AG04450 (cell line): Measurements from ENCODE around the gene RABGAP1L. TPM values are rescaled to one million over a fixed set of nuclear protein-coding genes. Genes with fewer than 3 reads are reported as not detected.

Experiments
- CTCF ChIA-PET: fragments of 300-600, 350-600 bp; formaldehyde crosslinking; extraction: SDS; loops from one replicate; lab custom pipeline; 2022; ENCODE audit warnings: antibody characterized with exemption, inconsistent platforms; lab: Charles Lee
- POLR2A ChIA-PET: fragments of 350-600 bp; formaldehyde crosslinking; extraction: SDS; loops from one replicate; lab custom pipeline; 2021; ENCODE audit warnings: antibody characterized with exemption, inconsistent platforms; lab: Yijun Ruan, JAX
- DNase-seq: peaks from one replicate; pipeline ENCODE4 v3.0.0-alpha.2; 2011; ENCODE audit warnings: low read depth, low spot score
- H3K27ac ChIP-seq: one replicate; pipeline ENCODE4 v1.5.1; 2012; ENCODE audit warnings: low read depth, low read length, control low read depth
- H3K27me3 ChIP-seq: one replicate; pipeline ENCODE4 v1.6.0; 2012; ENCODE audit warnings: low read length; ENCODE audit not compliant: control insufficient read depth, insufficient read depth
- H3K4me3 ChIP-seq: 2 replicates; pipeline ENCODE4 v1.5.1; 2011; ENCODE audit warnings: mild to moderate bottlenecking, low read depth, low read length, control low read depth
- H3K9me3 ChIP-seq: 2 replicates; pipeline ENCODE4 v1.5.1; 2012; ENCODE audit warnings: low read length; ENCODE audit not compliant: control insufficient read depth, insufficient read depth
- polyA plus RNA-seq: library from polyadenylated mRNA; depleted of rRNA; stranded (reverse); fragments of >200 nt; gene quantifications from 2 replicates; pipeline ENCODE4 v1.2.3, GENCODE V29; 2011
- TF ChIP-seq, protein P1 (sequence below): IDR thresholded peaks from 2 replicates; pipeline ENCODE4 v1.5.1; 2011; ENCODE audit warnings: low read depth, low read length, control low read depth, inconsistent platforms

Gene RABGAP1L
- polyA plus RNA-seq, 1 experiment = 21.2 TPM

DNA sequence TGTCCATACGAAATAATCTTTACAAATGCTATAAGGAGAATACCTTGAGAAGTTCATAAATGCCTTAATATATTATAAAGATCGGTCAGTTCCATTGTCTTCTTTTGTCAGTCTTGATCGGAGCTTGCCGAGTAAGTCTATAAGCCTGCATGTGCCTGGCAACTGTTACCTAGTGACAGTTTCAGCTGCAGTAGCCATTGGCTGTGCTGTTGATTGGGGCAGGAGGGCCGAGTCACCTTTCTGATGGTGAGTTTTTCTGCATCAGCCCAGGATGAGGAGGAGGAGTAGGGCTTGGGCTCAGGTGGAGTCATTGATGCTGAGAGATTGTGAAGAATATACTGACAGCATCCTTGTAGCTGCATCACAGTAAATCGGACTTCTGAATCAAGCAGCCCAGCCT is 286.5 kb downstream of the RABGAP1L start:
- H3K4me3 ChIP-seq = no peak overlapping the region
- ChIA-PET CTCF (no interaction called here), POLR2A (no interaction called here)
- TF ChIP-seq, protein P1, sequence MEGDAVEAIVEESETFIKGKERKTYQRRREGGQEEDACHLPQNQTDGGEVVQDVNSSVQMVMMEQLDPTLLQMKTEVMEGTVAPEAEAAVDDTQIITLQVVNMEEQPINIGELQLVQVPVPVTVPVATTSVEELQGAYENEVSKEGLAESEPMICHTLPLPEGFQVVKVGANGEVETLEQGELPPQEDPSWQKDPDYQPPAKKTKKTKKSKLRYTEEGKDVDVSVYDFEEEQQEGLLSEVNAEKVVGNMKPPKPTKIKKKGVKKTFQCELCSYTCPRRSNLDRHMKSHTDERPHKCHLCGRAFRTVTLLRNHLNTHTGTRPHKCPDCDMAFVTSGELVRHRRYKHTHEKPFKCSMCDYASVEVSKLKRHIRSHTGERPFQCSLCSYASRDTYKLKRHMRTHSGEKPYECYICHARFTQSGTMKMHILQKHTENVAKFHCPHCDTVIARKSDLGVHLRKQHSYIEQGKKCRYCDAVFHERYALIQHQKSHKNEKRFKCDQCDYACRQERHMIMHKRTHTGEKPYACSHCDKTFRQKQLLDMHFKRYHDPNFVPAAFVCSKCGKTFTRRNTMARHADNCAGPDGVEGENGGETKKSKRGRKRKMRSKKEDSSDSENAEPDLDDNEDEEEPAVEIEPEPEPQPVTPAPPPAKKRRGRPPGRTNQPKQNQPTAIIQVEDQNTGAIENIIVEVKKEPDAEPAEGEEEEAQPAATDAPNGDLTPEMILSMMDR = no peak
- no peak overlapping the region for H3K27ac ChIP-seq
- DNase-seq = no peak
- H3K27me3 ChIP-seq = no peaks in the 10 kb centered on the region
- no peaks in the 10 kb centered on the region for H3K9me3 ChIP-seq

DNA sequence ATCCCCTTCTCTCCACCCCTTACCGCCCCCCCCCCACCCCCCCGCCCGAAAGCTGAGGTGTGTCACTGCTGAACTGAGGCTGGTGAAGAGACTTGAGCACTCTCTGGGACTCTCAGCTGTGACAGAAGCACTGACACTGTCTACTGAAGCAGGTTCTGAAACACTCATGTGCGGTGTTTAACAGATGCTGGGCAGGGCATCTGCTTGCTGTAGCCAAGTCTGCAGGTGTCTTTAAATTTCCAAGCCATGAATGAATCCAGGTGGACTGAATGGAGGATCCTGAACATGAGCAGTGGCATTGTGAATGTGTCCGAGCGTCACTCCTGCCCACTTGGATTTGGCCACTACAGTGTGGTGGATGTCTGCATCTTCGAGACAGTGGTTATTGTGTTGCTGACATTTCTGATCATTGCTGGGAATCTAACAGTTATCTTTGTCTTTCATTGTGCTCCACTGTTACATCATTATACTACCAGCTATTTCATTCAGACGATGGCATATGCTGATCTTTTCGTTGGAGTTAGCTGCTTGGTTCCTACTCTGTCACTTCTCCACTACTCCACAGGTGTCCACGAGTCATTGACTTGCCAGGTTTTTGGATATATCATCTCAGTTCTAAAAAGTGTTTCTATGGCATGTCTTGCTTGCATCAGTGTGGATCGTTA is 288.7 kb downstream of the RABGAP1L start, which contains the start of gene GPR52:
Gene GPR52 (plus strand): TSS at position 99 of the 665 bp plus-strand sequence. CDS start 148 bp downstream, at position 247.
- ChIA-PET CTCF (no interaction called here), POLR2A (no interaction called here)
- Histone ChIP-seq H3K4me3 (no peak within 1 kb of the TSS), H3K27me3 (no peaks in the 10 kb centered on the region), H3K27ac (no peak within 1 kb of the TSS), H3K9me3 (no peaks in the 10 kb centered on the region)
- no peak for DNase-seq
- TF ChIP-seq, protein P1 = no peak

DNA sequence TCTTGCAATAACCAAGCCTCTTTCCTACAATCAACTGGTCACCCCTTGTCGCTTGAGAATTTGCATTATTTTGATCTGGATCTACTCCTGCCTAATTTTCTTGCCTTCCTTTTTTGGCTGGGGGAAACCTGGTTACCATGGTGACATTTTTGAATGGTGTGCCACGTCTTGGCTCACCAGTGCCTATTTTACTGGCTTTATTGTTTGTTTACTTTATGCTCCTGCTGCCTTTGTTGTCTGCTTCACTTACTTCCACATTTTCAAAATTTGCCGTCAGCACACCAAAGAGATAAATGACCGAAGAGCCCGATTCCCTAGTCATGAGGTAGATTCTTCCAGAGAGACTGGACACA is 289.2 kb downstream of the RABGAP1L start:
- TF ChIP-seq, protein P1 = no peak
- CTCF ChIA-PET = no interaction called here
- no peaks in the 10 kb centered on the region for H3K9me3 ChIP-seq
- POLR2A ChIA-PET = no interaction called here
- H3K27me3 ChIP-seq = no peaks in the 10 kb centered on the region
- DNase-seq = no peak
- no peak overlapping the region for H3K4me3 ChIP-seq
- H3K27ac ChIP-seq = no peak overlapping the region

DNA sequence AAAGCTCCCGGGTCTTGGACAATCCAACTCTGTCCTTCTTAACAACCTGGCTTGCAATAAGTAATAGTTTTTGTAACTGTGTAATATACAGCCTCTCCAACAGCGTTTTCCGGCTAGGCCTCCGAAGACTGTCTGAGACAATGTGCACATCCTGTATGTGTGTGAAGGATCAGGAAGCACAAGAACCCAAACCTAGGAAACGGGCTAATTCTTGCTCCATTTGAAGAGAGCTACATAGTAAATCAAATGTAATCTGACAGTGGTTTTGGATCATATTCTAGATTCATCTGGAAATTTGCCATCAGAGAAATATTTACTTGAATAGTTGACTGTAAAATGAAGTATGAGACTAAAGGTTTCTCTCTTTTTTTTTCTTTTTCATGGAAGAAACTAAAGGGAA is 289.7 kb downstream of the RABGAP1L start:
- Histone ChIP-seq H3K4me3 (no peak overlapping the region), H3K27me3 (no peaks in the 10 kb centered on the region), H3K9me3 (no peaks in the 10 kb centered on the region), H3K27ac (no peak overlapping the region)
- ChIA-PET POLR2A (no interaction called here), CTCF (no interaction called here)
- no peak for DNase-seq
- TF ChIP-seq, protein P1 = no peak

DNA sequence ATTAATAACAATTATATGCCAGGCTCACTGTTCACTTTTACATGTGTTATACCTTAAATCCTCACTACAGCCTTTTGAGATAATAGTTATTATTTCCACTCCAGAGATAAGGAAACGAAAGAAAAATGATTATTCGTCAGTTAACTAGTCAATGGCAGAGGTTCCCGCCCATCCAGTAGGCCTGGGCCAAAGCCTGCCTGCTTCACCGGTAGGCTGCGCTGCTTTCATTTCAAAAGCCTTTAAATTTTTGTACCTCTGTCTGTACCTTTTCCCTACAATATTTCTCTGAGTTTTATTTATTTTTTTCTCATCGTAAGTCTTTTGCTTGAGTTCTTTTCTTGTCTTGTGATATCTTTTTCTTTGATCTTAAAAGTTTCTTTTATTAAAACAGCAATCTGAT is 292.1 kb downstream of the RABGAP1L start:
- Histone ChIP-seq H3K27ac (no peak overlapping the region), H3K4me3 (no peak overlapping the region), H3K27me3 (no peaks in the 10 kb centered on the region), H3K9me3 (no peaks in the 10 kb centered on the region)
- no peak for DNase-seq
- POLR2A ChIA-PET = no interaction called here
- TF ChIP-seq, protein P1 = no peak
- CTCF ChIA-PET = interaction anchor here (0.7 to 1.0 kb wide), 4 partner anchors 10 to 275 kb away, joined by 3 to 4 read pairs (median 3); no protein-coding TSS in a partner anchor
